ENCODE measurements around the gene FAM169A.
"Not testable (repeated sequence)": the region's sequence is repeated elsewhere in the genome, so short reads cannot be mapped to it uniquely, and the experiment has no call there.

FAM169A gene, protein sequence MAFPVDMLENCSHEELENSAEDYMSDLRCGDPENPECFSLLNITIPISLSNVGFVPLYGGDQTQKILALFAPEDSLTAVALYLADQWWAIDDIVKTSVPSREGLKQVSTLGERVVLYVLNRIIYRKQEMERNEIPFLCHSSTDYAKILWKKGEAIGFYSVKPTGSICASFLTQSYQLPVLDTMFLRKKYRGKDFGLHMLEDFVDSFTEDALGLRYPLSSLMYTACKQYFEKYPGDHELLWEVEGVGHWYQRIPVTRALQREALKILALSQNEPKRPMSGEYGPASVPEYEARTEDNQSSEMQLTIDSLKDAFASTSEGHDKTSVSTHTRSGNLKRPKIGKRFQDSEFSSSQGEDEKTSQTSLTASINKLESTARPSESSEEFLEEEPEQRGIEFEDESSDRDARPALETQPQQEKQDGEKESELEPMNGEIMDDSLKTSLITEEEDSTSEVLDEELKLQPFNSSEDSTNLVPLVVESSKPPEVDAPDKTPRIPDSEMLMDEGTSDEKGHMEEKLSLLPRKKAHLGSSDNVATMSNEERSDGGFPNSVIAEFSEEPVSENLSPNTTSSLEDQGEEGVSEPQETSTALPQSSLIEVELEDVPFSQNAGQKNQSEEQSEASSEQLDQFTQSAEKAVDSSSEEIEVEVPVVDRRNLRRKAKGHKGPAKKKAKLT

GRCh38 chr5:74865804-74866595, at the start of gene FAM169A:
TSS of gene FAM169A (minus strand) at chr5:74866387. CDS start at chr5:74841676, 24,711 bp downstream.
- DNase-seq (ENCODE audit: low read depth): peak; percentile 42

DNA sequence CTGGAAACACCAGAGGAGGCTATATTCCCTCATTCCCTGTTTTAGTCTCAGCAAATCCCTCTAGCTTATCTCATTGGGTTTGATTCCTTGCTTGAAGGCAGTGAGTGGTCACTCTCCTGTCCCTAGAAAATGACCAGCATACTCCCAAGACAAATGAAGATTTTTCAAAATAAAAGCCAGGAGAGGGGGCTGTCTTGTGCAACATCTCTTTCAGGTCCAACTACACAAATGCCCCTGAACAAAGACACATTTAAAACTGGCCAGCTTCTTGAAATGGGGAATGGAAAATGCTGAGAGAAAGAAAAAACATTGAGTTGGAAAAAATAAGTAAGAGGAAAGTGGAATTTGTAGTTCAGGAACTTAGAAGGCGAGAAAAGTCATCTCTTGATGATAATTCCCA, 49.3 kb upstream of the FAM169A start:
- no peak for DNase-seq (ENCODE audit: low read depth)

DNA sequence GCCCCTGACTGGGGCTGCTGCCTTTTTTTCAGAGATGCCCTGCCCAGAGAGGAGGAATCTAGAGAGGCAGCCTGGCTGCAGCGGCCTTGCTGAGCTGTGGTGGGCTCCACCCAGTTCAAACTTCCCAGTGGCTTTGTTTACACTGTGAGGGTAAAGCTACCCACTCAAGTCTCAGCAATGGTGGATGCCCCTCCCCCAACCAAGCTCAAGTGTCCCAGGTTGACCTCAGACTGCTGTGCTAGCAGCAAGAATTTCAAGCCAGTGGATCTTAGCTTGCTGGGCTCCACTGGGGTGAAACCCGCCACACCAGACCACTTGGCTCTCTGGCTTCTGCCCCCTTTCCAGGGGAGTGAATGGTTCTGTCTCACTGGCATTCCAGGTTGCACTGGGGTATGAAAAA, 45.2 kb upstream of the FAM169A start:
- not testable (repeated sequence) for DNase-seq (ENCODE audit: low read depth)

GRCh38 chr5:74909888-74910287, 43.7 kb upstream of the FAM169A start:
- not testable (repeated sequence) for DNase-seq (ENCODE audit: low read depth)

GRCh38 chr5:74908237-74908636, 42.0 kb upstream of the FAM169A start:
- not testable (repeated sequence) for DNase-seq (ENCODE audit: low read depth)

DNA sequence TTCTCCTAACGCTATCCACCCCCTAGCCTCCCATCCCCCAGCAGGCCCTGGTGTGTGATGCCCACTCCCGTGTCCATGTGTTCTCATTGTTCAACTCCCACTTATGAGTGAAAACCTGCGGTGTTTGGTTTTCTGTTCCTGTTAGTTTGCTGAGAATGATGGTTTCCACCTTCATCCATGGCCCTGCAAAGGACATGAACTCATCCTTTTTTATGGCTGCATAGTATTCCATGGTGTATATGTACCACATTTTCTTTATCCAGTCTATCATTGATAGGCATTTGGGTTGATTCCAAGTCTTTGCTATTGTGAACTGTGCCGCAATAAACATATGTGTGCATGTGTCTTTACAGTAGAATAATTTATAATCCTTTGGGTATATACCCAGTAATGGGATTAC, 38.5 kb upstream of the FAM169A start:
- not testable (repeated sequence) for DNase-seq (ENCODE audit: low read depth)

- no peak for DNase-seq (ENCODE audit: low read depth)
Measured at GRCh38 chr5:74903165-74903787, 37.1 kb upstream of the FAM169A start.

GRCh38 chr5:74897049-74897448, 30.9 kb upstream of the FAM169A start:
- no peak for DNase-seq (ENCODE audit: low read depth)

DNA sequence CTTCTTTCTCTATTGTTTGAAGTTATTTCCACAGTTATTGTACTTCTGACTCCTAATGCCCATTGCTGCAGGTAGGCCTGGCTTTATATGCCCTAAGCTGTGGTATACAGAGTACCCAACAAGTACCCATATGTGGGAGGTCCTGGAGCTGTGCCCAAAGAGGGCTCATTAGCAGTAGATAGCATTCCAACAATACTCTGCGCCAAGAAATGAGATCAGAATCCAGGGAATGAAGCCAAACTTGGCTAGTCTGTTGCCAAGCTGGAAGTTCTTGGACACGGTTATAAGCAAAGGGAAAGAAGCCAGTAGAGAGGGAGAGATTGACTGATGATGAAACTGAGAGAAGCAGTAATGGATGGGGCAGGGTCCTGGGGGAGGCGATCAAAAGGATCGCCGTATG, 29.7 kb upstream of the FAM169A start:
- DNase-seq (ENCODE audit: low read depth): no peak

DNA sequence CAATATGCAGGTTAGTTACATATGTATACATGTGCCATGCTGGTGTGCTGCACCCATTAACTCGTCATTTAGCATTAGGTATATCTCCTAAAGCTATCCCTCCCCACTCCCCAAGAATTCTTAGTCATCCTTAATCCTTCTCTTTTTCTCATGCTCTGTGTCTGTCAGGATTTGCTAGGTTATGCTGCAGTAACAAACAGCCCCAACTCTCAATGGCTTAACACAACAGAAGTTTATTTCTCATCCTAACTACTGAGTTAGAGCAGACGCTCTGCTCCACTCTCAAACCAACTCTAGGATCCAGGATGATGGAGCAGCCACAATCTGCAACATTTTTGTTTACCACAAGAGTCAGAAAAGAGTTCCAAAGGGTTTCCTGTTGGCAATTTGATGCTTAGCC, 28.2 kb upstream of the FAM169A start:
- no peak for DNase-seq (ENCODE audit: low read depth)

DNA sequence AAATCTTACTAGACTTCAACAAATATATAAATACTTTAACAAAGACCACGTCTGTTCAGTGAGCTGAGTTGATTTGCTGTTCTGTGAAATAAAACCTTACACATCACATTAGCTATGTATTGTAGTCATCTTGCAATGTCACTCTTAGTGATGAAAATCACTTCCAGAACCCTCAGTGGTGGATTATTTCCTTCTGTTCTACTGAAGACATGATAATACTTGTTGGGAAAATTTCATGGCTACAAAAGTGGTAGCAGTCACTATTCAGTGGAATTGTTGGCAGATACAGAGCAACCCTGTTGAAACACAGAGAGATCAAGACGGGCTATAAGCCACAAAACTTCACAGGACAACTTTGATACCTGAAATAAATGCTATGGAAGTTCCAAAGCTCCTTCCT, 26.7 kb upstream of the FAM169A start:
- DNase-seq (ENCODE audit: low read depth): no peak

DNA sequence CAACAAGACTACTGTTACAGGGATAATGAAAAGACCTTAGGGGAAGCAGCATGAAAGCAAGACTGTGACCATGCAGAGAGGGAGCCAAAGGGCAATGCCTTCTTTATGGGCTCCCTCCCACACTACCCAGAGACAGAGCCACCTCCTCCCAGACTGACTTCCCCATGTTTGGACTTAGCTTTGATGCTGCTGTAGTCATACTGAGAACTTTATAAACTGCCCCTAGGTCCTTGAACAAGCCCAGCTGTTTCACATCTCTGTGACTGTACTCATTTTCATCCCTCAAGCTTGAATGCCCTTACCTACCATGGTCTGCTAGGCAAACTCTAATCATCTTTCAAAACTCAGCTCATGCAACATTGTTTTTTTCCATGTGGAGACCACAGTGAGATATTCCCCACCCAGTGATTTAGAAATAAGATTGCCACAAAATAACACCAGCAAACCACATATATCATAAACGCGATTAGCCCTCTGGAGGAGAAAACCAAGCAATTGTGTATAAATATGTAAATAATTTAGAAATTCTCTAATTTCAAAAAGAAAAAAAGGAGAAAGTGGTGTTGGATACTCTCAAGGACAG, 23.4 kb upstream of the FAM169A start:
- no peak for DNase-seq (ENCODE audit: low read depth)

- DNase-seq (ENCODE audit: low read depth): no peak
Measured at GRCh38 chr5:74888117-74888516, 21.9 kb upstream of the FAM169A start.

- DNase-seq (ENCODE audit: low read depth): no peak
Measured at GRCh38 chr5:74885170-74885569, 19.0 kb upstream of the FAM169A start.

DNA sequence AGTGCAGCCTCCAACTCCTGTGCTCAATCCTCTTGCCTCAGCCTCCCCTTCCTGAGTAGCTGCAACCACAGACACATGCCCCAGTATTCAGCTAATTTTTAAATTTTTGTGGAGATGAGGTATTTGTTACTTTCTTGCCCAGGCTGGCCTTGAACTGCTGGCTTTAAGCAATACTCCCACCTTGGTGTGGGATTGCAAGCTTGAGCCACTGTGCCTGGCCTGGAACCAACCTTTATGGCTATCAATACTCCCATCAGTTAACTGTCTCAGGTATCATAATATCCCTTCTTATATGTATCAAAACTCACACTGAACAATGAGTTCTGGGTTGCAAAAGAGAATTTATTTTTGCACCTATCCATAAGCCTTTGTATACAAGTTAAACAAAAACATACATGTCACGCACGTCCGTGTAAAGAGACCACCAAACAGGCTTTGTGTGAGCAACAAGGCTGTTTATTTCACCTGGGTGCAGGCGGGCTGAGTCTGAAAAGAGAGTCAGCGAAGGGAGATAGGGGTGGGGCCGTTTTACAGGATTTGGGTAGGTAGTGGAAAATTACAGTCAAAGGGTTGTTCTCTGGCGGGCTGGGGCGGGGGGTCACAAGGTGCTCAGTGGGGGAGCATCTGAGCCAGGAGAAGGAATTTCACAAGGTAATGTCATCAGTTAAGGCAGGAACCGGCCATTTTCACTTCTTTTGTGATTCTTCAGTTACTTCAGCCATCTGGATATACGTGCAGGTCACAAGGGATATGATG, 16.4 kb upstream of the FAM169A start:
- DNase-seq (ENCODE audit: low read depth): not testable (repeated sequence)

DNA sequence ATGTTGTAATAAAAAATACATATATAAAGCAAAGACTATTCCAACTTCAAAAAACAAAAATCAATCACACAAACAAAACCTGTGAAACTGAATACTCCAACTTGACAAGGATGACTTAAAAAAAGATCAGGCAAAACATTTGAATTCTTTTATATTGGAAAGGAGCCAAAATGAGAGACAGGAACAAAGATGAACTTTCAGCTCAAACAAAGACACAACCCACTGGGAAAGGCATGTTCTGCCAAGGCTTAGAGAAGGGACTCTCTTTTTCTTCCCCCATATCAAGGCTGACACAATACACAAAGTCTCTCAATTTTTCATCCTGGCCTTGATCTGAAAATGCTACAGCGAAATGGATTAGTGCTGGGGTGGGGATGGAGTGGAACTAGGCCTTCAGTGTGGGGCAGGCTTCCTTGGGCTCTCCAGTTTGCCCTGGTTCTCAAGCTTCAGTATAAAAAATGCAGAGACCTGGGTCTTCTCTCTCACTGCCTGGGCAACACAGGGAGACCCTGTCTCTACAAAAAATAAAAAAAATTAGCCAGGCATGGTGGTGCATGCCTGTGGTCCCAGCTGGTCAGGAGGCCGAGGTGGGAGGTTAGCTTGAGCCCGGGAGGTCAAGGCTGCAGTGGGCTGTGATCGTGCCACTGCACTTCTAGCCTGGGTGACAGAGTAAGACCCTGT, 11.6 kb upstream of the FAM169A start:
- no peak for DNase-seq (ENCODE audit: low read depth)

GRCh38 chr5:74875994-74876791, 10.0 kb upstream of the FAM169A start:
- DNase-seq (ENCODE audit: low read depth): no peak

GRCh38 chr5:74873525-74874249, 7.5 kb upstream of the FAM169A start:
- DNase-seq (ENCODE audit: low read depth): no peak

All from stimulated activated CD8-positive, alpha-beta memory T cell treated with anti-CD3 and anti-CD28 coated beads, Interleukin-12 subunit alpha, Interleukin-12 subunit beta, amount 100 ng/mL, for 4 hours (primary cell).